Ovary (tissue), 3 donors: ENCODE results near the gene EML1.

Experiments used
- CTCF ChIP-seq, 3 donors: fragments of 450-650 bp in 2 of 3; fragments of 200-600 bp in 1 of 3; IDR thresholded peaks; one replicate each; pipeline versions ENCODE4 v1.5.1 to v1.8.0; 2016 to 2022; ENCODE audit warnings: antibody characterized with exemption in 3 of 3, mild to moderate bottlenecking in 1 of 3
- POLR2A ChIP-seq: fragments of 450-650 bp; IDR thresholded peaks from one replicate; pipeline ENCODE4 v1.6.1; 2017; ENCODE audit warnings: antibody characterized with exemption, mild to moderate bottlenecking, moderate library complexity
- donor health status: DM: no; HTN: no; CAD: no.

GRCh38 chr14:99850709-99851108, 57.5 kb downstream of the EML1 start:
- TF ChIP-seq CTCF (IDR thresholded peaks at IDR 0.05) (no peak), POLR2A (no peak)
